Gastrocnemius medialis (tissue), 4 donors: ENCODE measurements around the gene STPG1.

Experiments used
- POLR2A ChIP-seq, 2 donors: fragments of 450-650 bp; IDR thresholded peaks; one replicate each; pipeline ENCODE4 v1.6.1; 2017; ENCODE audit warnings: antibody characterized with exemption in 2 of 2, mild to moderate bottlenecking in 2 of 2, moderate library complexity in 2 of 2
- TF ChIP-seq, protein P1 (sequence below), 5 experiments: fragments of 450-650 bp in 3 of 5; fragments of 200-600 bp in 2 of 5; sonication (generic) in 2 of 5; IDR thresholded peaks in 4 of 5; conservative IDR thresholded peaks in 1 of 5; 1 replicate in 4 of 5; 2 replicates in 1 of 5; pipeline ENCODE4 v1.5.1; 2016 to 2019; ENCODE audit warnings: antibody characterized with exemption in 5 of 5, mild to moderate bottlenecking in 3 of 5, moderate library complexity in 3 of 5

DNA sequence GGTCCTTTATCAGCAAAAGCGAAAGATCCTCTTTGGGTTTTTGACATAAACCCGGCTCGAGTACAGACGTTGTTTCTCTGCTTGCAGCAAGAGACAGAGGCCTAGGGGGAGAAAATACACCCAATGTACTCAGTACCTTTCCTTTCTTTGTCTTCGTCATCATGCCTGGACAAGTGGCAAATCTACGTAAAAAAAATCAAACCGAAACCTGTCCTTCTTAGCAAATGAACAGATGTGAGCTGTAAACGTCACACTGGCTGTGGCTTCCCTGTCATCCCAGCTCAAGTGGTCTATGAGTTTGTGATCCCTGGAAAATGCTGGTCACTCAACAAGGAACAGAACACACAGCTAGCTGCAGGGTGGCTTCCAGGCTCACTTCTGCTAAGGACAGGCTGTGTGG lies 39.9 kb downstream of the STPG1 start:
- TF ChIP-seq POLR2A (IDR thresholded peaks at IDR 0.05): no peak
- TF ChIP-seq, protein P1, sequence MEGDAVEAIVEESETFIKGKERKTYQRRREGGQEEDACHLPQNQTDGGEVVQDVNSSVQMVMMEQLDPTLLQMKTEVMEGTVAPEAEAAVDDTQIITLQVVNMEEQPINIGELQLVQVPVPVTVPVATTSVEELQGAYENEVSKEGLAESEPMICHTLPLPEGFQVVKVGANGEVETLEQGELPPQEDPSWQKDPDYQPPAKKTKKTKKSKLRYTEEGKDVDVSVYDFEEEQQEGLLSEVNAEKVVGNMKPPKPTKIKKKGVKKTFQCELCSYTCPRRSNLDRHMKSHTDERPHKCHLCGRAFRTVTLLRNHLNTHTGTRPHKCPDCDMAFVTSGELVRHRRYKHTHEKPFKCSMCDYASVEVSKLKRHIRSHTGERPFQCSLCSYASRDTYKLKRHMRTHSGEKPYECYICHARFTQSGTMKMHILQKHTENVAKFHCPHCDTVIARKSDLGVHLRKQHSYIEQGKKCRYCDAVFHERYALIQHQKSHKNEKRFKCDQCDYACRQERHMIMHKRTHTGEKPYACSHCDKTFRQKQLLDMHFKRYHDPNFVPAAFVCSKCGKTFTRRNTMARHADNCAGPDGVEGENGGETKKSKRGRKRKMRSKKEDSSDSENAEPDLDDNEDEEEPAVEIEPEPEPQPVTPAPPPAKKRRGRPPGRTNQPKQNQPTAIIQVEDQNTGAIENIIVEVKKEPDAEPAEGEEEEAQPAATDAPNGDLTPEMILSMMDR (IDR thresholded peaks at IDR 0.05 in 4 of 5, conservative IDR thresholded peaks at IDR 0.05 in 1 of 5): no peak
